Sigmoid colon (tissue), 3 donors: Measurements from ENCODE around the gene TLCD1.

ENCODE experiments used
- CTCF ChIP-seq, 4 experiments: fragments of 450-650 bp in 3 of 4; fragments of 200-600 bp in 1 of 4; IDR thresholded peaks; one replicate each; pipeline ENCODE4 v1.5.1; 2016 to 2019; ENCODE audit warnings: antibody characterized with exemption in 4 of 4, mild to moderate bottlenecking in 3 of 4, moderate library complexity in 2 of 4
- POLR2A ChIP-seq, 2 donors: fragments of 450-650 bp; IDR thresholded peaks; one replicate each; pipeline ENCODE4 v1.6.1; 2016; ENCODE audit warnings: antibody characterized with exemption in 2 of 2, mild to moderate bottlenecking in 2 of 2, moderate library complexity in 2 of 2

GRCh38 chr17:28750178-28751047 lies 24.4 kb upstream of the TLCD1 start:
- TF ChIP-seq CTCF (IDR thresholded peaks at IDR 0.05) (peak; percentile 99 to 100 (median 100)), POLR2A (IDR thresholded peaks at IDR 0.05) (no peak)
